ENCODE data around the gene COL19A1. TPM values are rescaled to one million over a fixed set of nuclear protein-coding genes. Genes with fewer than 3 reads are reported as not detected.

The COL19A1 gene
- total and polyA plus RNA-seq, 2 of the 13 experiments (the other 11 are each of a cell fraction or from before 2014, with no cell fraction given) = not detected

DNA sequence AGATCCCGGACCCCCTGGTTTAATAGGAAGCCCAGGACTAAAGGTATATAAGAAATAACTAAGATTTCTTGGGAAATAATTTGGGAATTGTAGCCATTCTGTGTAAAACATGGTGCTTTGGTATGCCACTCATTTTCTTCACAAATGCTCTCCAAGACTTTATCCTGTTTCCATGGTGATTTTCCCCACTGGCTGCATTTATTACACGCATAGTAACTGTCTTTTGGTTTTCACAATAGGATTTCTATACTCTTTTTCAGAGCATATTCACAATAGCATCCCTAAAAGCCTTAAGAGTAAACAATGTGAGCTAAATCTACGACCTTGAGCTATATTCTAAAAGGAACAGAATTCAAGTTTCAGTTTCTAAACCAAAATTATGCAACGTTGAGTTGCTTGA is 275.7 kb downstream of the COL19A1 start:
- in situ Hi-C loops (cut with HindIII; ENCODE audit: extremely low pct_ligation_motif_present, low pct_unique_long_range_greater_than_20kb) = no loop called here

More for the DNA sequence above, 275.7 kb downstream of the COL19A1 start:
- ChIA-PET CTCF (ENCODE audit: low intra/inter-chr PET ratio, low total read pairs) (no interaction called here), POLR2A (no interaction called here)
- WGBS (ENCODE audit: low lambda C conversion rate) = 3% methylated on average over 4 of the region's 4 CpGs
- Histone ChIP-seq H2AFZ (ENCODE audit: low read length) (no peak overlapping the region), H3K36me3 (replicated peaks in 1 of 2; ENCODE audit: control insufficient read depth in 1 of 2, insufficient read depth in 2 of 2, low read length in 2 of 2) (no peaks in the 10 kb centered on the region), H4K20me1 (ENCODE audit: insufficient read depth, low read length) (no peaks in the 10 kb centered on the region), H3K27ac (ENCODE audit: extremely low read length, insufficient read depth, low read length) (no peak overlapping the region), H3K9me3 (ENCODE audit: low read length) (no peaks in the 10 kb centered on the region), H3K9ac (ENCODE audit: insufficient read depth, low read depth, low read length) (no peak overlapping the region), H3K27me3 (ENCODE audit: control insufficient read depth in 1 of 2, insufficient read depth in 2 of 2, low read length in 2 of 2) (no peaks in the 10 kb centered on the region), H3K4me3 (replicated peaks in 1 of 3; ENCODE audit: insufficient read depth in 1 of 3, low read depth in 2 of 3, low read length in 3 of 3) (no peak overlapping the region), H3K4me1 (ENCODE audit: insufficient read depth, low read length) (no peaks in the 10 kb centered on the region), H3K4me2 (ENCODE audit: low read depth, low read length) (no peak overlapping the region), H3K79me2 (ENCODE audit: insufficient read depth, low read length) (no peaks in the 10 kb centered on the region)
- TF ChIP-seq ZFP41 (CRISPR knock-in tag; IDR thresholded peaks at IDR 0.05; ENCODE audit: borderline replicate concordance) (no peak), NCOA2 (CRISPR knock-in tag; IDR thresholded peaks at IDR 0.05) (no peak), EEA1 (CRISPR knock-in tag; IDR thresholded peaks at IDR 0.05; ENCODE audit: borderline replicate concordance) (no peak), SIX1 (CRISPR knock-in tag; IDR thresholded peaks at IDR 0.05; ENCODE audit: borderline replicate concordance) (no peak), GZF1 (CRISPR knock-in tag; IDR thresholded peaks at IDR 0.05) (no peak), JUN (CRISPR knock-in tag; IDR thresholded peaks at IDR 0.05) (no peak), TBX2 (CRISPR knock-in tag; IDR thresholded peaks at IDR 0.05; ENCODE audit: borderline replicate concordance) (no peak), FLYWCH1 (CRISPR knock-in tag; IDR thresholded peaks at IDR 0.05) (no peak), ARNT2 (CRISPR knock-in tag; IDR thresholded peaks at IDR 0.05; ENCODE audit: low read depth) (no peak), ZNF614 (CRISPR knock-in tag; IDR thresholded peaks at IDR 0.05; ENCODE audit: borderline replicate concordance) (no peak), ZC3H4 (CRISPR knock-in tag; IDR thresholded peaks at IDR 0.05; ENCODE audit: borderline replicate concordance) (no peak), YEATS2 (CRISPR knock-in tag; IDR thresholded peaks at IDR 0.05; ENCODE audit: borderline replicate concordance) (no peak)
- TF ChIP-seq, protein P1, sequence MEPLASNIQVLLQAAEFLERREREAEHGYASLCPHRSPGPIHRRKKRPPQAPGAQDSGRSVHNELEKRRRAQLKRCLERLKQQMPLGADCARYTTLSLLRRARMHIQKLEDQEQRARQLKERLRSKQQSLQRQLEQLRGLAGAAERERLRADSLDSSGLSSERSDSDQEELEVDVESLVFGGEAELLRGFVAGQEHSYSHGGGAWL (CRISPR knock-in tag; IDR thresholded peaks at IDR 0.05) = no peak
- TF ChIP-seq, protein P2, sequence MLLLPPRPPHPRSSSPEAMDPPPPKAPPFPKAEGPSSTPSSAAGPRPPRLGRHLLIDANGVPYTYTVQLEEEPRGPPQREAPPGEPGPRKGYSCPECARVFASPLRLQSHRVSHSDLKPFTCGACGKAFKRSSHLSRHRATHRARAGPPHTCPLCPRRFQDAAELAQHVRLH (CRISPR knock-in tag; IDR thresholded peaks at IDR 0.05; ENCODE audit: borderline replicate concordance, low read depth) = no peak
- TF ChIP-seq, protein P3, sequence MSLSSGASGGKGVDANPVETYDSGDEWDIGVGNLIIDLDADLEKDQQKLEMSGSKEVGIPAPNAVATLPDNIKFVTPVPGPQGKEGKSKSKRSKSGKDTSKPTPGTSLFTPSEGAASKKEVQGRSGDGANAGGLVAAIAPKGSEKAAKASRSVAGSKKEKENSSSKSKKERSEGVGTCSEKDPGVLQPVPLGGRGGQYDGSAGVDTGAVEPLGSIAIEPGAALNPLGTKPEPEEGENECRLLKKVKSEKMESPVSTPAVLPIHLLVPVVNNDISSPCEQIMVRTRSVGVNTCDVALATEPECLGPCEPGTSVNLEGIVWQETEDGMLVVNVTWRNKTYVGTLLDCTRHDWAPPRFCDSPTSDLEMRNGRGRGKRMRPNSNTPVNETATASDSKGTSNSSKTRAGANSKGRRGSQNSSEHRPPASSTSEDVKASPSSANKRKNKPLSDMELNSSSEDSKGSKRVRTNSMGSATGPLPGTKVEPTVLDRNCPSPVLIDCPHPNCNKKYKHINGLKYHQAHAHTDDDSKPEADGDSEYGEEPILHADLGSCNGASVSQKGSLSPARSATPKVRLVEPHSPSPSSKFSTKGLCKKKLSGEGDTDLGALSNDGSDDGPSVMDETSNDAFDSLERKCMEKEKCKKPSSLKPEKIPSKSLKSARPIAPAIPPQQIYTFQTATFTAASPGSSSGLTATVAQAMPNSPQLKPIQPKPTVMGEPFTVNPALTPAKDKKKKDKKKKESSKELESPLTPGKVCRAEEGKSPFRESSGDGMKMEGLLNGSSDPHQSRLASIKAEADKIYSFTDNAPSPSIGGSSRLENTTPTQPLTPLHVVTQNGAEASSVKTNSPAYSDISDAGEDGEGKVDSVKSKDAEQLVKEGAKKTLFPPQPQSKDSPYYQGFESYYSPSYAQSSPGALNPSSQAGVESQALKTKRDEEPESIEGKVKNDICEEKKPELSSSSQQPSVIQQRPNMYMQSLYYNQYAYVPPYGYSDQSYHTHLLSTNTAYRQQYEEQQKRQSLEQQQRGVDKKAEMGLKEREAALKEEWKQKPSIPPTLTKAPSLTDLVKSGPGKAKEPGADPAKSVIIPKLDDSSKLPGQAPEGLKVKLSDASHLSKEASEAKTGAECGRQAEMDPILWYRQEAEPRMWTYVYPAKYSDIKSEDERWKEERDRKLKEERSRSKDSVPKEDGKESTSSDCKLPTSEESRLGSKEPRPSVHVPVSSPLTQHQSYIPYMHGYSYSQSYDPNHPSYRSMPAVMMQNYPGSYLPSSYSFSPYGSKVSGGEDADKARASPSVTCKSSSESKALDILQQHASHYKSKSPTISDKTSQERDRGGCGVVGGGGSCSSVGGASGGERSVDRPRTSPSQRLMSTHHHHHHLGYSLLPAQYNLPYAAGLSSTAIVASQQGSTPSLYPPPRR (CRISPR knock-in tag; IDR thresholded peaks at IDR 0.05; ENCODE audit: borderline replicate concordance) = no peak
- TF ChIP-seq, protein P4, sequence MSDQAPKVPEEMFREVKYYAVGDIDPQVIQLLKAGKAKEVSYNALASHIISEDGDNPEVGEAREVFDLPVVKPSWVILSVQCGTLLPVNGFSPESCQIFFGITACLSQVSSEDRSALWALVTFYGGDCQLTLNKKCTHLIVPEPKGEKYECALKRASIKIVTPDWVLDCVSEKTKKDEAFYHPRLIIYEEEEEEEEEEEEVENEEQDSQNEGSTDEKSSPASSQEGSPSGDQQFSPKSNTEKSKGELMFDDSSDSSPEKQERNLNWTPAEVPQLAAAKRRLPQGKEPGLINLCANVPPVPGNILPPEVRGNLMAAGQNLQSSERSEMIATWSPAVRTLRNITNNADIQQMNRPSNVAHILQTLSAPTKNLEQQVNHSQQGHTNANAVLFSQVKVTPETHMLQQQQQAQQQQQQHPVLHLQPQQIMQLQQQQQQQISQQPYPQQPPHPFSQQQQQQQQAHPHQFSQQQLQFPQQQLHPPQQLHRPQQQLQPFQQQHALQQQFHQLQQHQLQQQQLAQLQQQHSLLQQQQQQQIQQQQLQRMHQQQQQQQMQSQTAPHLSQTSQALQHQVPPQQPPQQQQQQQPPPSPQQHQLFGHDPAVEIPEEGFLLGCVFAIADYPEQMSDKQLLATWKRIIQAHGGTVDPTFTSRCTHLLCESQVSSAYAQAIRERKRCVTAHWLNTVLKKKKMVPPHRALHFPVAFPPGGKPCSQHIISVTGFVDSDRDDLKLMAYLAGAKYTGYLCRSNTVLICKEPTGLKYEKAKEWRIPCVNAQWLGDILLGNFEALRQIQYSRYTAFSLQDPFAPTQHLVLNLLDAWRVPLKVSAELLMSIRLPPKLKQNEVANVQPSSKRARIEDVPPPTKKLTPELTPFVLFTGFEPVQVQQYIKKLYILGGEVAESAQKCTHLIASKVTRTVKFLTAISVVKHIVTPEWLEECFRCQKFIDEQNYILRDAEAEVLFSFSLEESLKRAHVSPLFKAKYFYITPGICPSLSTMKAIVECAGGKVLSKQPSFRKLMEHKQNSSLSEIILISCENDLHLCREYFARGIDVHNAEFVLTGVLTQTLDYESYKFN (CRISPR knock-in tag; conservative IDR thresholded peaks at IDR 0.05) = no peak
- DNase-seq (ENCODE audit: low spot score) = no peak
- no peak for FAIRE-seq
- ATAC-seq = no peak
- BruUV-seq (replicated peaks) = no TSS peak
- intact Hi-C loops (cut with micrococcal nuclease; ENCODE audit: unreplicated experiment) = no loop called here
